HG02852 (cell line): Measurements from ENCODE around the gene ATOSB.
A peak's percentile ranks its signal among the peaks of the same experiment; 100 is the strongest.

ENCODE experiments used
- ATAC-seq: cut with Tn5 transposase; IDR thresholded peaks from one replicate; pipeline ENCODE4 v1.9.1; 2021; ENCODE audit warnings: mild to moderate bottlenecking, moderate library complexity; ENCODE audit not compliant: unreplicated experiment

ATOSB gene

DNA sequence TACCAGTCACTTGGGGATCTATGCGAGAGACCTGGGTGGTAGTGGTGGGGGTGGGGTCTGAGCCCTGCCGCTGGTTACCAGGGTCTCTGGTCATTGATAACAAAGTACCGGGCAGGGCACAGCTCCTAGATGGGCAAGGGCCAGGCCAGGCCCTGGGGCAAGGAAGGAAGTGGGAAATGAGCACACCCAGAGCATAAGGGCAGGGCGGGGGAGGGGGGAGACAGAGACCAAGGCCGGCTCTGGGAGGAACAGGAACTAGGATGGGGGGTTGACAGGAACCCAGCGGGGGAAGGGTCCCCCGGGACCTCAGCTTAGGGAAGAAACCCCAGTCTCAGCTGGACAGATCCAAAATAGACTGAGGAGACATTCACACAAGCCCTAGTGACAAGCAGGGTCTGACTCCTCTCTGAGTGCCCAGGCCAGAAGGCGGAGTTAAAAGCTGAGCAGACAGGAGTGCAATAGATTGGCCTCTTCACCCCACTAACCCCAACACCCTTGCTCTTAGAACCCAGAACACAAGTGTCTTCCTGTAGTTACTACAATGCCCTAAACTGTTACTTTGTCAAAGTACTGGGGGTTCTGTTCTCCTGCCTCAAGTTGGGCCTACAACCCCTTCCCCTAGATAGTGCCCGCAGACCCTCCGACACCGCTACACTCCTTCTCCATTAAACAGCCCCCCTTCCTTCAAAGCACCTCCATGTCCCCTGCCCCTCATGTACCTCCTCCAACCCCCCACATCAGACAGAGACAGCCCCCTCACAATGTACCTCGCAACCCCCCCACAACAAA lies 628 bp downstream of the ATOSB start:
- ATAC-seq: no peak

- no peak for ATAC-seq
Measured at GRCh38 chr9:35114113-35114839, 1.4 kb downstream of the ATOSB start.

GRCh38 chr9:35112257-35113020 lies 3.2 kb downstream of the ATOSB start:
- ATAC-seq: no peak

- peak; percentile 76 for ATAC-seq
Measured at GRCh38 chr9:35111001-35111933, 4.4 kb downstream of the ATOSB start.

- no peak for ATAC-seq
Measured at GRCh38 chr9:35110327-35110761, 5.3 kb downstream of the ATOSB start.

DNA sequence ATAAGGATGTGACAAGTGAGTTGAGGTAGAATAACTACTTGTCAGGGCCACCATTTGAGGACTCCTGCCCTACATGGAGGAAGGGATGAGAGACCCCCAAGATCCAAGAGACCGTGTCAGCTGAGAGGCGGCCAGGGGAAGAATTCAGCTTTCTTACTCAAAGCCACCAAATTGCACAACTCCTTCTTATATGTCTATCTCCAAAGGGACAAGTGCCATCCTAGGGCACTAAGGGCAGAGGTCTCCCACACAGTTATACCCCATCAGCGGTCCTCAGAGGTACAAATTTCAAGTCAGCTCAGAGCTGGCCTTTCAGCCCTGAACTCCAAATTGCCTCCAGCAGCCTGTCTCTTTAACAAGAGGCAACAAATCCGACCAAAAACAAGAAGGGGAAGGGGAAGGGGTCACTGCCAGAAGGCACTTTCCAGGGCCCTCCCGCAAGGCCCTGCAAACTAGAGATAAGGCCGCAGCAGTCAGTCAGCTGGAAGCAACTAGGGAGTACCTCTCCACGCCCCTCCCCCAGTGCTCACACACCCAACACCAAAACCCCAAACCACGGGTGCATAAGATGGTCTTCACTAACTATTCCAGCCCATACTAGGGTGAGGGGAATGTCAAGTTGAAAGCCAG lies 6.6 kb downstream of the ATOSB start:
- ATAC-seq: no peak

DNA sequence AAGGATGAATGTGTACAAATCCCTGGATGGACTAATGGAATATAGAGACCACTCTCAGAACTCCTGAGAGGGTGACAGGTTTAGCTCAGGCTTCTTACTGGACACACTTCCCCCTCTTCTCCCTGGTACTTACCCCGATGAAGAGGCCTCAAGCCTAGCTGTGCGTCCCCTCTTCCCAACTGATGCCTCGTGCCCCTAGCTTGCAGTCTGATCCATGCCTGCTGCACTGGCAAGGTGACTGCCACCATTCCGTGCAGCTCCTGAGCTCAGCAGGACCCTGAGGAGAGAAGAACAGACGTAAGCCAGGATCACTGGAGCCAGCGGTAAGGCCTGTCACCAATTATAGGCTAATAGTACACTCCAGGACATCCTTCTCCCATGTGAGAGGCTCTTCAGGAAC lies 7.2 kb downstream of the ATOSB start:
- no peak for ATAC-seq

DNA sequence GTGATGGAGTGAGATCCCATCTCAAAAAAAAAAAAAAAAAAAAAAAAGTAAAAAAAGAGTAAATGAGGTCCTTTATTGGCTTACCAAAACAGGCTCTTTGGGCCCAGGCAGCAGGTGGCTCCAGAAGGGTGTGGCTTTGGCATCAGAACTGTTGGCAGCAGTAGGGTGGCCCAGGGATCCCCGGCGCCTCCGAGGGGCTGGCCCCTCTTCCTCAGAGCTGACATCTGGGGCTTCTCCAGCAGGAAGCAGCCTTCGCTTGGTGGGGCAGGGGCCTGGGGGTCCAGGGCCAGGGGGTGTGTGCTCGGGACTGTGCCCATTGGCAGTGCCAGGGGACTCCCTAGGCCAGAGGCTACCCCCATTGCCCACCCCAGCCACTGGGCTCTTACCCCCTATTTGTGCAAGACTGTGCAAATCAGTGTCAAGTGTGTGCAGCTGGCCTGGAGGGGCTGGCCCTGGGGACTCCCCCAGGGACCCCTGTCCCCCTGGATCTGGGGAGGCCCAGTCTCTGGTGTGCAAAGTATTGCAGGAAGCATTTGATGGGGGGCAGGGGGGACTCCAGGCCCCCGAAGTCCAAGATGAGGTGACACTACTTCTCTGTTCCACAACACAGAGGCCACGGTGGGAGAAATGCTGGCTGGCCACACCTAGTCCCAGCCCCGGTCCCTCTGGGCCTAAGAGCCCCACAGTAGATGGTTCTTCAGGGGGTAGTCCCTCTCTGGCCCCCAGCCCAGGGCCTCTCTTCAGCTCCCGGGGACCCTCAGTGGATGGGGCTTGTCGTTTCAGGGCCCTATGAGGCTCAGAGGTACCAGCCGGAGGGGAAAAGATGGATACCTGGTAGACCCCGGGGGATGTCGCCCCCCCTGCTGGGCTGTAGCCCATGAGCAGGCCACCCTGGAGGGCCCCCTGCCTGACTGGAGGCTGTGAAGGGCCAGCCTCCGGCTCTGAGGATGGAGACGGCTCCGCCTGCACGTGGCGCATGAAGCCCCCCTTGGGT lies 8.1 kb downstream of the ATOSB start:
- no peak for ATAC-seq

DNA sequence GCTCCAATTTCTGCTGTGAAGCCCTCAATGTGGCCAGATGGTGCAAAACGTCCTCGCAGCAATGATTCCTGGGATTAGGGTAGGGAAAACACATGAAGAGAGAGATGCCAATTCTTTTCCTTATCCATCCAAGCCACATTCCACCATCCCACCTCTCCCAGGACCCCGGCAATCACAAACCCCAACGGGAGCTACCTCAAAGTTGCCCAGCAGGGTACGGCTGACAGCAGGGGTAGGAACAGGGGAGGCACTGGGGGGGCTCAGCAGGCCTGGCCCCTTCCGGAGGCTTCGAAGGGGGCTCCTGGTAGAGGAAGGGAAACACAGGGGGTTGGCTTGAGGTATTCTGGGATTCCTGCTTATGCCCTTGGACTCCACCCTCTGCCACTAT lies 9.3 kb downstream of the ATOSB start:
- ATAC-seq: no peak

DNA sequence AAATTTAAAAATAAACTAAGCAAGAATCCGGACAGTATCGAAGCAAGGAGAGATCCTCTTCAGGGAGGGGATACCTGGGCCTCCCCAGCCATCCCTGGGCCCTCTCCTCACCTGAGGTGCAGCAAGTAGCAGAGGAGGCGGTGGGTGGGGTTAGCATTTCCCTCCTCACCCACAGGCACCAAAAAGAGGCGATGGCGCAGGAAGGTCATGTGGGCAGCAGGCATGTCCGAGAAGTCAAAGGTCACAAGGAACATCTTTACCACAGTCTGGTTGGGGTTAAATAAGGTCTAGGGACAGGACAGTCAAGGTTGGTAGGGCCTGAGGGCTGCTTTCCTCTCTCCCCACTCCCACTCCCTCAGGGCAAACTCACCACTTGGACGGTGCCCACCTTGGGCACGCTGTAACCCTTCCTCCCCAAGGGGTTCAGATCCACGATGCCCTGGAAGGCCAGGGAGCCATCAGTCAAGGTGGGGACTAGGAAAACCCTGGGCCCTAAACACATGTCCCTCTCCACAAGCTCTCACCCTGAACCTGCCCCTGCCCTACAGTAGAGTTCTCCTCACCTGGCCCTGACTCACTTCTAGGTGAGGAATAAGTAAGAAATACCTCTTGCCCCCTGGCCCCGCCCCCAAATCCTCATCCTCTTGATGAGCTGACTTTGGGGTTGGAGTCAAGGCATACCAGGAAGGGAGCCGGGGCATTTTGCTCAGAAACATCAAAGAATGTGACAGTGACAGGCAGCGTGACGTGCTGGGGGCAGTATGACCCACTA lies 9.9 kb downstream of the ATOSB start:
- ATAC-seq: no peak

DNA sequence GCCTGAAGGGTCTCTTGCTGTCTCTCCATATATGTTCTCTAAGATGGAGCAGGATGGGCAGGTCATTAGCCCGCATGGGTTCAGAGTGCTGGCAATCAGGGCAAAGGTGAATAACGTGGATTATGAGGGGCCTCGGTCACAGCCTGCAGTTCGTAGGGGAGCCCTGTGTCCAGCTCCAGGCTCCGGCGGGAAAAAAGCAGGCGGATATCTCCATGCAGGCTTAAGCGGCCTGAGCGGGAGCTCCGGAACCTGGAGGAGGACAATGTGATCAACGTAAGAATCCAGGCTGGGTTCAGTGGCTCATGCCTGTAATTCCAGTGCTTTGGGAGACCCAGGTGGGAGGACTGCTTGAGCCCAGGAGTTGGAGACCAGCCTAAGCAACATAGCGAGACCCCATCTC lies 10.5 kb downstream of the ATOSB start:
- no peak for ATAC-seq

DNA sequence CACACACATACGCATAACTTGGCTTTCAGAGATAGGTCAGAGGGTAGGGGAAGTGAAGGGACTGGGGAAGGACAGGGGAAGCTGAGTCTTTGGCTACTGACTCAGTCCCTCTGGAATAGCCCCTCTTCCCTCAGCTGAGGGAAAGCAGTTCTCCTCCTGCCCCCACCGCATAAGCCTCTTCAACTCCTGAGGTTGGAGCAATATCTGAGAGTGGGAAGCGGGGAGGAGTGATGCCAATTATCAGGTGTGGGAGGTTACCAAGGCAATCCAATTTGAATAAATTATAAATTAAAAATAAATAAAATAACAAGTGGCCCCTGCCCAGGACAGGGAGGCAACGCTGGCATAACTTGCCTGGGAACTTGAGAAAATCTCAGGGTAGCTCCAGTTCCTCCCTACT lies 11.1 kb downstream of the ATOSB start:
- ATAC-seq: no peak

GRCh38 chr9:35103660-35104191 lies 11.9 kb downstream of the ATOSB start:
- no peak for ATAC-seq

DNA sequence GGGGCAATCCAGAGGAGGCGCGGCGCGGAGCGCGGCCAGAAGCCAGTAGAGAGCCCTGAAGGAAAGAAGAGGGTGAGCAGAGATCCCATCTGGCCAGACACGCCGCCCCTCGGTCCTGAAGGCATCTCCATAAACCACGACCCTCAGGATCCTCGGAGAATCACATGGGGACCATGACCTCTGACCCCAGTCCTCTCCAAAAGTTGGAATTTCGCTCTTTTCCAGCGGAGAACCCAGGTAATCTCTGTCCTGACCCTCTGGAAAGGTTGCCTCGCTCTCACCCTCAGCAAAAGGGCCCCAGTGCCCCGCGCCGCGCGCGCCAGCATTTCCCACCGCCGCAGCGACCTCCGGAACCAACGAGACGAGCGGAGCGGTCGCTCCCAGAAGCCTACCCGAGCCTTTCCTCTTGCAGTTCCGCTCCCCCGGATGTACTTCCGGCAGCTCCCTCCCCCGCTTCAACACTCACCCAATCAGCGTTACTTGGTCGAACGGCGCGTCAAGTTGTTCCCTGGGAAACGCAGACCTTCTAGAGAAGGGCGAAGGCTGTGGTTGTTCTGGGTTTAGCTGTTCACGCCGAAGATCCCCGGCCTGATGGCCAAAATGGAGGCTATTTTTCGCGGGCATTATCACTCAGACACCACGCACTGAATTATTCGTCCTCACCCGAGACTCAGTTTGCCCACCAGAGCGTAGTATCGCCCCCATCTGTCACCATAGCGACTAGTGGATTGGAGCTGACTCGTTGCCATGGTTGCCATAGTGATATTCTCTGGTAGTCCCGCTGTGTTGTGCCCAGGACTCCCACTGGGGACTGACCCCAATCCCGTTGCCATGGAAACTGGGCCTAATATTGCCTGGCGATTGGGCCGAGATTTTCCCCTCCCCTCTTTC lies 12.6 kb downstream of the ATOSB start, which contains the start of gene STOML2:
Gene STOML2 (minus strand): TSS at position 363 of the 891 bp plus-strand sequence. CDS start 37 bp downstream, at position 326.
- peak; percentile 97 for ATAC-seq

DNA sequence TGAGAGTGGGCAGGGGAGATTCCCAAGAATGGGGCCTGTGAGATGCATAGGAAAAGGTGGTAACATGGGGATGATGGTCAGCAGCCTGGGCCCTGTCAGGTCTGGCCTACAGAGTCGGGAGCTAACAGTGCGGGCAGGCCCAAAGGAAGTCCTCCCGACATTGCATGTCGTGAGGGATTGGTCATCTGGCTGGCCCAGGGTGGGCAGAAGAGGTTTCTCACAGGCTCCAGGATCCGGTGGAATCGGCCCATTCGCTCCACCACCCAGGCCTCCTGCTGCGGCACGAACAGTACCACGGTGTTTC lies 13.2 kb downstream of the ATOSB start:
- ATAC-seq: peak; percentile 9

DNA sequence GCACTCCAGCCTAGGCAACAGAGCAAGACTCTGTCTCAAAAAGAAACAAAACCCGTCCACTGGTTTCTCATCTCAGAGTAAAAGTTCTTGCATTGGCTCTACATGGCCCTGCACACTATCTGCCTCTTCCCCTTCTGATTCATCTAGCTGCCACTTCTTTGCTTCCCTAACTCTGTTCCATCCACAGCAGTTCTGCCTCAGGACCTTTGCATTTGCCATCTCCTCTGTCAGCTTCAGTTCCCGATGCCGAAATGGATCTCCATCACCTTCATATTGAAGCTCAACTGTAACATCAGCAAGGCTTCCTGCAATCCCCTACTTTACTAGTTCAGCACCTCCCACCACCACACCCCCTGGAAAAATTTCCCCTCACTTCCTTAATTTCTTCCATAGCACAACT lies 18.1 kb downstream of the ATOSB start:
- no peak for ATAC-seq
